ENCODE data around the gene PGM2. TPM values are rescaled to one million over a fixed set of nuclear protein-coding genes. Genes with fewer than 3 reads are reported as not detected.
"Not testable (repeated sequence)": the region's sequence is repeated elsewhere in the genome, so short reads cannot be mapped to it uniquely, and the experiment has no call there.

PGM2 gene
- total RNA-seq, result 7.3 and 13.2 TPM in 2 replicates
- polyA plus RNA-seq (2012), result 6.4 TPM

DNA sequence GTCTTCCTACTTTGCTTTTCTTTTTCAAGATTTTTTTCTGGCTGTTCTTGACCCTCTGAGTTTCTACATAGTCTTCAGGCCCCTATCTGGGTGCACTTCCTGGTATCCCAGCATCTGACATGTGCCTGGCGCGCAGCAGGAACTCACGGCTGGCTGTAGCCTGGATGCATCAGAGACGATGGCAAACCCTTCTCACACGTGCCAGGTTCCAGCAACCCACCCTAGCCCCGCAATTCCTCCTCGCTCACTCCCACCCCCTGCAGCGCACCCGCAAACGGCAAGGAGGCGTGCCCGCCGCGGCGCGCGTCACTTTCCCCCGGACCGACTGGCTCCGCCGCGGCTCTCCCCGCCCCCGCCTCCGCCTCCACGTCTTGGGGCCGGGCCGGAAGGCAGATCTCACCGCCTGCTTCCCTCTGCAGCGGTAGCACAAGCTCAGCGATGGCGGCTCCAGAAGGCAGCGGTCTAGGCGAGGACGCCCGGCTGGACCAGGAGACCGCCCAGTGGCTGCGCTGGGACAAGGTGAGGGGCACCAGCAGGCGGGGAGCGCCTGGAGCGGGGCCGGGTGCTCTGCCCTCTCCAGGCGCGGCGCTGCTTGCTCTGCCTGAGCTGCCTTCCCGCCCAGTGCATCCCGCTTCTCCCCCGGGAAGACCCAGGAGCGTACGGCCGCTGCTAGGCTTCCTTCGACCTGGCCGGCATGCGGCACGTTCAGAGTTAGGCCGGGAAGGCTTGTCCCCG lies at the start of gene PGM2:
Gene PGM2 (plus strand): TSS at position 392 of the 735 bp plus-strand sequence. CDS start 47 bp downstream, at position 439.
- DNase-seq (ENCODE audit: low read depth), result peak; percentile 73

DNA sequence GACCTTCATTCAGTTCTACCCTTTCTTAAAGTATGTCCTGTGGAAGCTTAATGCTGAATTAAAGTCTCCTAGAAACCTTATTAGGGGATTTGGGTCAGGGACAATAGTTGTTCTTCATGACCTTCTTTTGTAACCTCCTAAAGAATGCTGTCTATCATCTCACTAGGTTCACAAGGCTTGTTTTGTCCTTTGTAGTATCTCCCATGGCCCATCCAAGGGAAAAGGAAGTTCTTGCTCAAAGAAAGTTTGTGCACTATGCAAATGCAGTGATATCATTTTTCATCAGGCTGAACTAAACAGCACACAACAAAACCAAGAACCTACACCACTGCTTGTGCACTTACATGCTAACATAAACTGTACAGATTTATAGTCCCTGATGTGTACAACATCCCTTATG lies 46.6 kb upstream of the PGM2 start:
- DNase-seq (ENCODE audit: low read depth), result no peak

DNA sequence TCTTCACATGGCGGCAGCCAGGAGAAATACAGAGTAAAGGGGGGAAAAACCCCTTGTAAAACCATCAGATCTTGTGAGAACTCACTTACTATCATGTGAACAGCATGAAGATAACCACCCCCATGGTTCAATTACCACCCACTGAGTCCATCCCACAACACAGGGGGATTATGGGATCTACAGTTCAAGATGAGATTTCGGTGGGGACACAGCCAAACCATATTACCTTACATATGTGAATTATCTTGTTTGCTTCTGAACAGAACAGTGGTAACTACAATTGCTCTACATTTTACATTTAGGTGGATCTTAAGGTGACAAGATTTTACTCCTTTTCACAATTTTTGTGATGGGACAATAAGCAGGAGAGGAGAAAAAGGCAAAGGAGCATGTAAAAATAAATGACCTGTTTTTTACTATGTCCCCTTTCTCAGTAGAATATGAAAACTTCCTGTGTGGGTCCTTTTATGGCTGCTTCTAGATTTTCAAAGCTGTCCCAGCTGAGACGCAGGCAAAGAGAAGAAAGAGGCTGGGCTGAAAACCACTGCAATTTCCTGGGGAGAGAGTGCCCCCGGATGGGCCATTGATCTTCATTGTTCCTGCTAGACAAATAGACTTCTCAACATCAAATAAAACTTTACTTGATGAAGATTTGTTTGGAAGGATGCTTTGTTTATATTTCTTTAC lies 45.9 kb upstream of the PGM2 start:
- no peak for DNase-seq (ENCODE audit: low read depth)

DNA sequence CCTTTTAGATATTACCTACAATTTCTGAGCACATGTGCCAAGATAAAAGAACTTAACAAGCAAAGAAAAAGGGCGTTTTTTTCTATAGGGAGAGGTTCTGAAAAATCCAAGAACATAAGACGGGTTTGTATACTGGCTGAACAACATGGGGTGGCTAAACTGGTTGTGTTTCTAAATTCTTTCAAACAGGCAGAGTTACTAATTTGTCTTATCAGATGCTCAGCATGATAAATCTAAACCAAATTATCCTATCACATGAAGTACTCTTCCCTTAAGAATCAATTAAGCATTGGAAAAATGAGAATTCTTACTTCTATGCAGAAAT lies 45.4 kb upstream of the PGM2 start:
- no peak for DNase-seq (ENCODE audit: low read depth)

DNA sequence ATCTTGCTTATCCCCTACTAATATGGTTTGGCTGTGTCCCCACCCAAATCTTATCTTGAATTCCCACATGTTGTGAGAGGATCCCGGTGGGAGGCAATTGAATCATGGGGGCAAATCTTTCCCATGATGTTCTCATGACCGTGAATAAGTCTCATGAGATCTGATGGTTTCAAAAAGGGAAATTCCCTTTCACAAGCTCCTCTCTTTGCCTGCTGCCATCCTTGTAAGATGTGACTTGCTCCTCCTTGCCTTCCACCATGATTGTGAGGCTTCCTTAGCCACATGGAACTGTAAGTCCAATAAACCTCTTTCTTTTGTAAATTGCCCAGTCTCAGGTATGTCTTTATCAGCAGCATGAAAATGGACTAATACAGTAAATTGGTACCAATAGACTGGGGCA lies 40.2 kb upstream of the PGM2 start:
- DNase-seq (ENCODE audit: low read depth), result not testable (repeated sequence)

DNA sequence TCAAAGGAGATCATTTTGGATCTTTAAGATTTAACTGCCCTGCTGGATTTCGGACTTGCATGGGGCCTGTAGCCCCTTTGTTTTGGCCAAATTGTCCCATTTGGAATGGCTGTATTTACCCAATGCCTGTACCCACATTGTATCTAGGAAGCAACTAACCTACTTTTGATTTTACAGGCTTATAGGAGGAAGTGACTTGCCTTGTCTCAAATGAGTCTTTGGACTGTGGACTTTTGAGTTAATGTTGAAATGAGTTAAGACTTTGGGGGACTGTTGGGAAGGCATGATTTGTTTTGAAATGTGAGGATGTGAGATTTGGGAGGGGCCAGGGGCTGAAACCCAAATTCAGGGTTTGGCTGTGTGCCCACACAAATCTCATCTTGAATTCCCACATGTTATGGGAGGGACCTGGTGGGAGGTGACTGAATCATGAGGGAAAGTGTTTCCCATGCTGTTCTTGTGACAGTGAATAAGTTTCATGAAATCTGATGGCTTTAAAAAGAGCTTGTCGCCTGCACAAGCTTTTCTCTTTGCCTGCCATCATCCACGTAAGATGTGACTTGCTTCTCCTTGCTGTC lies 38.5 kb upstream of the PGM2 start:
- DNase-seq (ENCODE audit: low read depth), result not testable (repeated sequence)

DNA sequence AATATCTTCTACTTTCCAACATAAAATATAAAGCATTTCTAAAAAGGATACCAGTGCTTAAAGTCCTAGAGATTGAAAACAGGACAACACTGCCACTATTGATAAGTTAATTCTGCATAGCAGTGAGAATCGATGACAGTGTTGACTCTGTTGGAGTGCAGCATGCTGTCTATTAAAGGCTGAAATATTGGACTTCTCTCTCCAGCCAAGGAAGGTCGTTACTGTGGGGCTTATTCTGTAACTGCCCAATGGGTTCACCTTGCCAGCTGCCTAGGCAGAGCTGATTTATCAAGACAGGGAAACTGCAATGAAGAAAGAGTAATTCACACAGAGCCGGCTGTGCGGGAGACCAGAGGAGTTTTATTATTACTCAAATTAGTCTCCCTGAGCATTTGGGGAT lies 37.7 kb upstream of the PGM2 start:
- no peak for DNase-seq (ENCODE audit: low read depth)

DNA sequence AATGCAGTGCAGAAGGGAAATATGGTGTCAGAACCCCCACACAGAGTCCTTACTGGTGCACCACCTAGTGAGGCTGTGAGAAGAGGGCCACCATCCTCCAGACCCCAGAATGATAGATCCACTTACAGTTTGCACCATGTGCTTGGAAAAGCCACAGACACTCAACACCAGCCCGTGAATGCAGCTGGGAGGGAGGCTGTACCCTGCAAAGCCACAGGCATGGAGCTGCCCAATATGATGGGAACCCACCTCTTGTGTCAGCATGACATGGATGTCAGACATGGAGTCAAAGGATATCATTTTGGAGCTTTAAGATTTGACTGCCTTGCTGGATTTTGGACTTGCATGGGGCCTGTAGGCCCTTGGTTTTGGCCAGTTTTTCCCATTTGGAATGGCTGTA lies 34.2 kb upstream of the PGM2 start:
- peak; percentile 56 for DNase-seq (ENCODE audit: low read depth)

DNA sequence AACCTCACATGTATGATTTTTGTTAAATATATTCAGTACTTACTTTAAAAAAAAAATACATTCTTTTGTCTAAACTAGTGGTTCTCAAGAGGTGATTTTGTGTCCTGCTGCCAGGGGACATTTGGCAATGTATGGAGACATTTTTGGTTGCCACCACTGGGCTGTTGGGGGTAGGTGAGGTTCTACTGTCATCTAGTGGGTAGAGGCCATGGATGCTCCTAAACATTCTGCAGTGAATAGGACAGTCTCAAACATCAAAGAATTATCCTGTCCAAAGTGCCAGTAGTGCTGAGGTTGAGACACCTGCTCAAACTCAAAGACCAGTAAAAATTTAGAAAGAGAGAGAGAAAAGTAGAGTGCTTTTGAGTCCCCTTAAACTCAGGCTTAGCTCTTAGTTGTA lies 32.9 kb upstream of the PGM2 start:
- DNase-seq (ENCODE audit: low read depth), result peak; percentile 29

DNA sequence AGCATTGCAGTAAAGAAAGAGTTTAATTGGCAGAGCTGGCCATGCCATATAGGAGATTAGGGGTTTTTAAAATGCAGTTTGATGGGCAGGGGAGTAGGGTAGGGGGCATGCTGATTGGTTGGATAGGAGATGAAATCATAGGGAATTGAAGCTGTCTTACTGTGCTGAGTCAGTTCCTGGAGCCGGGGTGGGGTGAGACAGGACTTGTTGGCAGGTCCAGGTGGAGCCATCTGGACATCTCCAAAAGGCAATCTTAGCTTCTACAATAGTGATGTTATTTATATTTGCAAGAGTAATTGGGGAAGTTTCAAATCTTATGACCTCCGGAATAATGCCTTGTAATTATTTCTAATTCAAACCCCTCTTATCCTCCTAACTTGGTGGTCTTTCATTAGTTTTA lies 32.4 kb upstream of the PGM2 start:
- DNase-seq (ENCODE audit: low read depth), result no peak

DNA sequence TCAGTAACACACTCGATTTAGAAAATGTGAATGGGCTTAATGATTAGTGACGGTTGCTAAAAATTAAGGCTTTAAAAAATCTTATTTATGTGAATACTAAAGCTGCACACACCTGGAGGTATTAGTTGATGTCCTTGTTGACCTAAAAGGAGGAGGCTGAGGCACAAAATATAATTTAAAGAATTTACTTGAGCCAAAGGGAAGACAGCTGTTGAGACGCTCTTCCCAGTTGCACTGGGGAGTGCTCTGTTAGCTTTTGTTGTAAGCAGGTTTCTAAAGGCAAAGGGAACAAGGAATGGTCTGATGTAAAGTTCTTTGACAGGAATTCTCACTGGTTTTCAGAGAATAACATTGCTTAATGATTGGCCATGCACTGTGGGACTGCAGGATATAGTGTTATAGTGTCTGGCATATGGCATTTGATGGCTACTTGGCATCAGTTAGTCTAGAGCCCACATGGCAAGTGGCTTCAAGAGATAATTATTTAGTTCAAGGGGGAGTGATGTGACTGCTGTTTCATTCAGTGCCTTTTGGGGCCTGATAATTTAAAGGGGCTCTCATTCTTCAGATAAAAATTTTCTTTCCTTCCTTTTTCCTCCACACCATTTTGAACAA lies 30.8 kb upstream of the PGM2 start:
- DNase-seq (ENCODE audit: low read depth), result peak; percentile 28

DNA sequence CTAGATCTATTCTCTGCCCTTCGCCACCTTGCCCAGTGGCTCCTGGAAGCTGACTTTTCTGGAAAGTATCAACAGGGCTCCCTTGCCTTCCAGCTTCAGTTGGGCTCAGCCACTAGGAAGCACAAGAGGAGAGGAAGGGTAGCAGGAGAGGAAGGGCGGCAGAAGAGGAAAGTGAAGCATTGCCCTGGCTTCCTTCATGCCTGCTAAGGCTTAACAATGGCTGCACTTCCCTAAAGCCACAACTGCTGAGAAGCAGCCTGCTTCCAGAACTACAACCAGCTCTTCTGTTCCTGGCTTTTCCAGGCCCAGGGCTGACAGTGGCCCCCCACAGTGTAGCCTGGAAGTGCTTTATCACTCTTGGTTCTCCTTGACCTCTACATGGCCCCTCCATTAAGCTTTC lies 29.1 kb upstream of the PGM2 start:
- DNase-seq (ENCODE audit: low read depth), result no peak

DNA sequence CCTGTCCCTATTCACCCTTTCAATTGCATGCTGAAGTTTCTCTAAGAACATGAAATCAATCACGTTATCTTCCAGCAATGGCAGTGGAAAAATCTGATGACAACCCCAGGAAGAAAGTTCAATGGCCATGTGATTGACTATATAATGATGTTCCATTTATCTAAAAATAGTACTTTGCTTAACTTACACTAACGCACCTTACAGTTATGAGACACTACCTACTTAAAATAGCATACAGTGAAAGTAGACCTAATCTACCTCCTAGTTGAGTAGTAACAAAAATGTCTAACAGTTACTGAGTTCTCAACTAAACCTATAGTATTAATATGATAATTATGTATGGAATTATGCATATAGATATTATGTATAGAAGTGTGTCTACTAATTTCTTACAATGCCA lies 28.6 kb upstream of the PGM2 start:
- no peak for DNase-seq (ENCODE audit: low read depth)

DNA sequence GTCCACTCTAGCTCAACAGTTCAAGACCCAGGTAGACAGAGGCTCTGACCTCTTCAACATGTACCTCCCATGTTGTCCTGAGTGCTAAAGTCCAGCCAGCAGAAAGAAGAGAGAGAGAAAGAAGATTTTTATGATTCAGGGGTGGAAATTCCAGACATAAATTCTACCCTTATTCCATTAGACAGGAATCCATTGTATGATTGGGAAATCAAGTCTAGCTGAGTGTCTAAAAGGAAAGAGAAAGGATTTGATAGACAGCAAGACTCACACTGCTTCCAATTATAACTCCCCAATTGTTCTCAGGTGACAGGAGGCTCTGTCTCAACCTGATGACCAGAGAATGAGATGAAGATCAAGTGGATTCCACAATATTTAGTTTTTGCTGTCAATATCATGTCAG lies 27.9 kb upstream of the PGM2 start:
- DNase-seq (ENCODE audit: low read depth), result no peak

DNA sequence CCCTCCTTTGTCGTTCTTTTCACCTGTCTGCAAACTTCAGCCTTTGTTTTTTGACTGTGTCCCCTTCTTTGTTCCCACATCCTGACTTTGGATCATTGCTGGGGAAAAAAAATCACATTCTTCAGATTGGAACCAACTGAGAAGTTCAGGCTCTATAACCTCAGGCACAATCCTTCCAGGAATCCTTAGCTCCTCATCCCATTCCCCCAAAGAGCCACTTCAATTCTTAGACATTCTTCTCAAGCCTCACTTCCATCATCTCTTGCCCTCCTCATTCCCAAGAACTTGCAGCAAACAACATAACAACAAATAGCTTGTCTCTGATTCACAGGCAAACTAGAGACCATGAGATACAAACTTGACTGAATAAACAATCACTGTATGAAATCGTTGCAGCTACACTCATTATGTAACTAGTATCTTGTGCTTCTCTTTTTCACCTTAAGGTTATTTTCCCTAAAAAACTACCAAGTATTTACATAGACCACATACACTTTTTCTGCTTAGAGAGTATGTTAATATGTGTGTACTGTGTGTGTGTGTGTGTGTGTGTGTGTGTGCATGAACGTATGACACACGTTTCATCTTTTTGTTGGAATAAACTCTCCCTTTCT lies 26.4 kb upstream of the PGM2 start:
- DNase-seq (ENCODE audit: low read depth), result no peak

DNA sequence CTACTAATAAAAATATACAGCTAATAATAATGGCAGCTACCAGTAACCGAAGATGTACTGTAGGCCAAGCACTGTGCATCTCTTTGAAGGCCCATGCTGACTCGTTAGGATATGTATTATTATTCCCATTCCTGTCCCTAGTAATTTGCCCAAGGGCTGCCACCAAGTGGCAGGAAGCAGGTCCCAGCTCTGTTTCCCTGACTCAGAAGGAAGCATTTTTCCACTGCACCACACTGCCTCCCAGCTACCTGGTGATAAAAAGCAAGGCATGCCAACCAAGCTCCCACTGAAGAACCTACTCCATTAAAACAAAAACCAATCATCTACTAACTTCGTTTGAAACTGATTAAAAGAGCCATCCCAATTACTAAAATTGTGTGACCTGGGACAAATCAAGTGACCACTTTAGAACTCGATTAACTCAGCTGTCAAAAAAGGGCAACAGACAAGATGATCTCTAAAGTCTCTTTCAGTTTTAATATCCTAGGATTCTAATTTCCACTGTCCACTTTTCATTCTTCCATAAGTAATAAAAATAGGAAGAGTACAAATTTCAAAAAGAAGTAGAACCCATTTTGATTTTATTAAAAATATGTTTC lies 24.3 kb upstream of the PGM2 start:
- peak; percentile 65 for DNase-seq (ENCODE audit: low read depth)

DNA sequence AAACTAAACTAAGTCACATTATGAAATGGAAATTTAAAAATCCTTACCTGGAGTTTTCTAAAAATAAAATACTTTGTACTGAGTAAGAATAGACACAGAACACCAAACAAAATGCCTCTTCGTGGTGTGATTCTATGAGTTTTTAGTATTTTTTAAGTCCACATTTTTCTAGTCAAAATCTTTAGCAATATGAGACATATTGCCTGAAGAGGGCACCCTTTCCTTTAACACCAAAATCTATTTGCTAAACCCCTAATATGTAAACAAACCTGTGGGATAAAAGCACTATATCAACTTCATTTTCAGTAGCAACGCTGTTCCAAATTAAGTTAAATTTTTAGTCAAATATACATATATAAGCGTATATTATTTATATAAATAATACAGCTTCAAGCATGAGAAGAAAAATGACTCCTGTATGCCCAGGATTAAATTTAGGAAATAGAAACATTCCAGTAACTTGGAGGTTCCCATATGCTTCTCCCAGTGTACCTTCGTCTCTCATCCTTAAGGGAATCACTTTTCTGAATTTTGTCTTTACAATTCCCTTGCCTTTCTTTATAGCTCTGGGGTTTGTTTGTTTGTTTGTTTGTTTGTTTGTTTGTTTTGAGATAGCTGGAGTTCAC lies 23.0 kb upstream of the PGM2 start:
- DNase-seq (ENCODE audit: low read depth), result peak; percentile 61

DNA sequence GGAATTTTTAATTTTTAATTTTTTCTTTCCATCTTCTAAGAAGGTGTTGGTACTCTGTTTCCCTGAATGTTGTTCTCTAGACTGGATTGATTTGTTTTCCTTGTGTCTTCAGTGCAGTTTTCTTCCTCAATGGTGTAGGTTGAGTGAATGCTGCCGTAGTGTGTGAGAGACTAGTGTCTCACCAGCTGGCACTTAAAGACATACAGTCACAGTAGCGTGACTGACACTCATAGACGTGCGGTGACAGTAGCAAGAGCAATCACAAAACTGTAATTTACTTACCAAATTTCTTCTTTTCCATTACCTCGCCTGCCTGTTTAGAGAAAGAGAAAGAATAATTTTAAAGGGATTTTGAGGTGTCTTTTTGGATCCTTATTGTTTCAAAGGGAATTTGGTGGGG lies 21.4 kb upstream of the PGM2 start:
- no peak for DNase-seq (ENCODE audit: low read depth)

DNA sequence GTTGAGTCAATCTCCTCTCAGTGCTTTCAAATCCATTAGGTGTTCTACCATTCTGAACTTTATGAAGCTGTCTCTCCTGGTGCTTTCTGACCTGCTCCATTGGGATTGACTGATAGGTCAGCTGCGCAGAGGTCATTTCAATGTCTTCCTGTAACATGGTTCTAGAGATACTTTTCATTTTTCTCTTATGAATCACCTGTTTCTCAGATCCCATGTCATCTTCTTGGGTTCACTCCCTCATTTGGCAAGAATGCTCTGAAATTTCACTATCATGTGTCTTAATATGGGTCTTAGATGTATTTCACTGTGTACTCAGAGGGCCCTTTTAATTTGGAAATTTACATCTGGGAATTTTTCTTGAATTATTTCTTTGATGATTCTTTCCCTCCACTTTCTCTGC lies 13.8 kb upstream of the PGM2 start:
- peak; percentile 46 for DNase-seq (ENCODE audit: low read depth)

DNA sequence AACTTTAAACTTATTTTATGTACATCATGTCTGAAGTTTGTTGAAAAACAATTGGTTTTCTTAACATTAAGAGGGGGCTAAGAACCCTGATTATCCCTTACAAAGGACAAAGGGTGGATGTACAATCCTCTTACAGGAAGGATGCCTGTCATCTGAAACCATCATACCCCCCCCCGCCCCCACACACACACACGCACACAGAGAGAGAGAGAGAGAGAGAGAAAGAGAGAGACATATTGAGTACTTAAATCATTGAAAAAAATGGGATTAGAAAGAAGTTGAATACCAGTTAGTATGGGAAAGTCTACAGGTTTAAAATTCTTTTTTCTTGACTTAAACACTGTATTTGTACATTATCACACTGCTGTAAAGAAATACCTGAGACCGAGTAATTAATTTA lies 10.9 kb upstream of the PGM2 start:
- DNase-seq (ENCODE audit: low read depth), result no peak

DNA sequence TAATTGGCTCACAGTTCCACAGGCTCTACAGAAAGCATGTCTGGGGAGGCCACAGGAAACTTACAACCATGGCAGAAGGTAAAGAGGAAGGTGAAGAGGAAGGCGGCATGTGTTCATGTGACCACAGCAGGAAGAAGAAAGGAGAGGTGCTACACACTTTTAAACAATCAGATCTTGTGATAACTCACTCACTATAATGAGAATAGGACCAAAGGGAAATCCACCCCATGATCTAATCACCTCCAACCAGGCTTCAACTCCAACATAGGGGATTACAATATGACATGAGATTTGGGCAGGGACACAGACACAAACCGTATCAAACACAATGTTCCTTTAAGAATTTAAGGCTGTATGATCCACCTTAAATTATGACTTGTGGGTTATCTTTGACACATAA lies 10.5 kb upstream of the PGM2 start:
- DNase-seq (ENCODE audit: low read depth), result no peak
